ENCODE measurements around the gene RAP2C.

Gene RAP2C
- 64.9 to 86.3 (median 75.7) reads per million in 4 experiments for total RNA-seq

DNA sequence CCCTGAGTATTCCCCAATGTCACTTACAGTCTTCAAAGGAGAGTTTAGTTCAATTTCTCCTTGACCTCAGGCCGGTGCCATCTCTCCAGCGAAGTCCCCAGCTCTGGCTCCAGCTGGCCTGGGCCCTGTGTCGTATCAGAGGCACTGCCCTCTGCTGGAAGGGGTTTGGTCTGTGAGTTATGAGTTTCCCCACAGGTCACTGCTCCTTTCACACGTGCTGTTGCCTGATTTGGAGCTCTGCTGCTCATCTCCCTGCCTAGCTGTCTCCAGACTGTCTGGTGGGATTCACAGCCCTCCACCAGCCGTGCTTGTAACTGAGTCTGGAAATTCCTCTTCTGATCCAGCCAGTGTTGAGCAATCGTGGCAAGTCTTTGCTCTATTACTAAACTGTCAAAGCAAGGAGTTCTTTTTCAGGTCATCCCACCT is at the start of gene RAP2C:
Gene RAP2C (minus strand): TSS at position 105 of the 426 bp plus-strand sequence. CDS start 2,179 bp downstream, outside the sequence.
- peak; percentile 6 for DNase-seq

DNA sequence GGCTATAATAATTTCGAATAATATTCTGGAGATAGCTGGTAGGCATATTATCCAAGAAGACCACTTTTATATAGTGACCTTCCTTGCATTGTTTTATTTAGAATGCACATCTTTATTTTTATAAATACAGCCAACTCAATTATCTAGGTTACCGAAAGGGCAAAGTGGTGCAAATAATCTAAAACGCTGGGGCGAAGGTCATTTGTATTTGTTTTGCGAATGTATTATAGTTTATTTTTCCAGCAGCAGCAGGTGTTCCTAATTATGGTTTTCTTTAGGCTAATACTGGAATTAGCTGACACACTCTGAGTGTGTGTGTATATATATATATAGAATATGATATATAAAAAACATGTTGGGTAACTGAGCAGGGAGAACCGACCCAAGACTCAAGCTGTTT is 48.1 kb upstream of the RAP2C start:
- no peak for DNase-seq

DNA sequence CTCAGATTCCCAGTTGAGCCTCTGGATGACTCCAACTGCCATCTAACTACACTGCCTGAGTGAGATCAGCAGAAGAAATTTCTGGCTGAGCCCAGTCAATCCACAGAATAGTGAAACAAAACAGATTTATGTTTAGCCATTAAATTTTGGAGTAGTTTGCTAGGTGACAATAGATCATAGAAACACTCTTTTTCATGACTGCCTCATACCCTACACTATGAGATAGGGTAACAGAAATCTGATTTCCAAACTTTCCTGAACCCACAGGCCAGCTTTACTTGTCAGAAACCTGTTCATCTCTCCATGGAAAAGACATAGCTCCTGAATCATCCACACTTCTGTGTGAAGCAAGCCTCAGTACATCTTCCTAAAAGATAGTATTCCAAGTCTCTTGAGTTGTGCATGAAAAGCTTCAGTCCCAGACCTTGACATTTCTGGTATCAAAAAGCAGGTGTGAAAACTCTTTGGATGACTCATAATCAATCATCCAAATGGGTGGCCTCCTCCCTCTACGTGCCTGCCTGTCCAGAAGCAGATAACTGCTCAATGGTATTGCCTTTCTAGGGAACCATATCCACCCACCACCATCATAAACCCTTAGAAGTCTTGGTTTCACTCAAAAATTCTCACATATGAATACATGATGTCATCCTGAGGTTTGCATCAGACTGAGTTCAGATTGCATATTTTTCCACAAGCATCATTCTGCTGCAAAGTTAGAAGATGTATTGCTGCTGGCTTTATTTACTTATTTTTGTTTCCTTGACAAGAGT is 47.5 kb upstream of the RAP2C start:
- DNase-seq = no peak

DNA sequence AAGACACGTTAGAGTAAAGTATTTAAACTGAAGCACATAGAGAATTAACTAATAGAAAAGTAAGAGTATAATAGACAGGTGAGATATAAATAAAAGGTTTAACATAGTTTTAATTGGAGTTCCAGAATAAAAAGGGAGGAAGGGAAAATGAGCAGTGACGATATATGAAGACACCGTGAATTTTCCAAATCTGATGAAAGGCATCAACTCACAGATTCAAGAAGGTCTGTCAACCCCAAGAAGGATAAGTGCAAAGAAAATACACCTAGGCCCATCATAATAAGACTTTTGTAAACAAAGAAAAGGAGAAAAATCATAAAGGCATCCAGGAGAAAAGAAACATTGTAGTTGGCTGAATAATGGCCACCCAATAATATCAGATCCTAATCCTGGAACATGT is 43.9 kb upstream of the RAP2C start:
- DNase-seq = no peak

DNA sequence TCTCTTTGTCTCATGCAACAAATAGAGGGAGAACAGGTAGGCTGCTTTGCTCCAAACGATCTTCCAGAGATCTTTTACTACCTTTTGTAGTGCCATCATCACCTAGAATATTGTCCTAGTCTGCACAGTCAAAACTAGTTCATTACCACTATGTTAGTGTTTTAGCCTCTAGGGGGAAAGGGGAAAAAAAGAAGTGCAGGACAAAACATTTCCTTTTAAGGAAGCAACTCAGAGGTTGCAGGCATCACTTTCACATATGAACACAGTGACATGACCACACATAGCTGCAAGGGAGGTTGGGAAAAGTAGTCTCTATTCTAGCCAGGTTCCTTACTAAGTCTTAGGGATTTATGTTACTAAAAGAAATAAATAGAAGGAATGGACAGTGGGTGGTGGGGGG is 39.3 kb upstream of the RAP2C start:
- DNase-seq = no peak

DNA sequence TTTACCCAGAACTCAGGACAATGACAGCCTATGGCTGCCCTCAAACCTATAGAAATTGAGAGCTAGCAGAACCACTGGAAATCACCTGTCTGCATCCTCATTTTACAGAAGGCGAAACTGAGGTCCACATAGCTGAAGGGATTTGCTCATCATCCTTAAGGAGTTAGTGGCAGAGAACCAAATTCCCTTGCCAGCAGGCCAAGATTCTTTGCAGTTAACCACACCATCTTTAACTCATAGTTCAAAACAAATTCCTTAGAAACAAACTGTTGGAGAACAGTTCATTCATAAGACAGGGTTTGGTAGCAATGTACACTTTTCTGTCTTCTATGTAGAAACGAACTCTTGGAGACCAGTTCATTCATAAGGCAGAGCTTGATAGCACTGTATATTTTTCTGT is 37.9 kb upstream of the RAP2C start:
- DNase-seq = no peak

DNA sequence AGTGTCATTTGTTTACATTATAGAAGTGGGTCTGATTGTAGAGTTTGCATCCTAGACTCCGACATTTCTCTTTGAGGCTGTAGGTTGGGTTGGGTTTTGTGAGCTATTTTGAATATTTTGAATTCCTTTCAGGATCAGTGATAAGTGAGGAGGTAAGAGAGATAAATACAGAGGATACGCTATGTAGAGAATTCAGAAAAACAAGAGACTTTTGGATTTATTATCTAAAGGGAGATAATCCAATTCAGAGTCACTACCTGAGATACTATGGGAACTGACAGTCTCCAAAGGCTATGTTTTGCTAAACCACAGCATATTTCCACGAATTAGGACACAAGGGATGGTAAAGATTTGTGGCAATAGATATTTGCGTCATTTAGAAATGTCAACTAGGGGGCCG is 16.9 kb upstream of the RAP2C start:
- no peak for DNase-seq

DNA sequence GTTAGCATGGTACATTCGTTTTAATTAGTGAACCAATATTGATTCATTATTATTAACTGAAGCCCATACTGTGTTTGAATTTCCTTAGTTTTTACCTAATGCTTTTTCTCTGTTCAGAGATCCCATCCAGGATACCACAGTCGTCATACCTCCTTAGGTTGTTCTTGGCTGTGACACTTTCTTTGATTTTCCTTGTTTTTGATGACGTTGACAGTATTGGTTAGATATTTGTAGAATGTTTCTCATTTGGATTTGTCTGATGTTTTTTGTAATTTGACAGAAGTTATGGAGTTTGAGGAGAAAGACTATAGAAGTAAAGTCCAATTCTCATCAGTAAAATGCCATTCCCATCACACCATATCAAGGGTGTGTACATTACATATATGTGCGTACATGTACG is 16.2 kb upstream of the RAP2C start:
- no peak for DNase-seq

DNA sequence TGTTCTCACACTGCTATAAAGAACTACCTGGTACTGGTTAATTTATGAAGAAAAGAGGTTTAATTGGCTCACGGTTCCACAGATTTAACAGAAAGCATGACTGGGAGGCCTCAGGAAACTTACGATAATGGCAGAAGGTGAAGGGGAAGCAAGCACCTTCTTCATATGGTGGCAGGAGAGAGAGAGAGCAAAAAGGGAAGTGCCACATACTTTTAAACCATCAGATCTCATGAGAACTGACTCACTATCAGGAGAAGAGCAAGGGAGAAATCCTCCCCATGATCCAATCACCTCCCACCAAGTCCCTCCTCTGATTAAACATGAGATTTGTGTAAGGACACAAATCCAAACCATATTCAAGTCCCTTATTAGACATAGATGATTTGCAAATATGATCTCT is 12.3 kb upstream of the RAP2C start:
- no peak for DNase-seq

DNA sequence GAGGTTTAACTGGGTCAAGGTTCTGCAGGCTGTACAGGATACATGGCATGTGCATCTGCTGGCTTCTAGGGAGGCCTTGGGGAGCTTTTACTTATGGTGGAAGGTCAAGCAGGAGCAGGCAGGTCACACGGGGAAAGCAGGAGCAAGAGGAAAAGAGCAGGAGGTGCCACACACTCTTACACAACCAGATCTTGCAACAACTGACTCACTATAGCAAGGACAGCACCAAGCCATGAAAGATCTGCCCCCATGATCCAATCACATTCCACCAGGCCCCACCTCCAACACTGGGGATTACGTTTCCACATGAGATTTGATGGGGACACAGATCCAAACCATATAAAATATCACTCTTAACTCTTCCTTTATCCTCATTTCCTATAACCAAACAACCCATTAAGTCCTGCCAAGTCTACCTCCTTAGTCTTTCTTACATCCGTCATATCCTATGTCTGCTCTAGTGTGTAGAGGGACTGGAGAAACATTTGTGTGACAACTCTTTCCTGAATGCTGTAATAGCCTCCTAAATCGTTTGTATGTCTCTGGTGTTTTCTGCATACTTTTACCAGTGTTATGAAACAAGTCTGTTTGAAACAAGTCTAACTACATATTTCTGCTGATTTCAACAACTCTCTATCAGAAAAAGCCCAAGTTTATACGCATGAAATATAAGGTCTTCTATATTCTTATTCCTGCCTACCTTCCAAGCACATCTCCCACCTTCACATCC is 8.3 kb upstream of the RAP2C start:
- DNase-seq = no peak

DNA sequence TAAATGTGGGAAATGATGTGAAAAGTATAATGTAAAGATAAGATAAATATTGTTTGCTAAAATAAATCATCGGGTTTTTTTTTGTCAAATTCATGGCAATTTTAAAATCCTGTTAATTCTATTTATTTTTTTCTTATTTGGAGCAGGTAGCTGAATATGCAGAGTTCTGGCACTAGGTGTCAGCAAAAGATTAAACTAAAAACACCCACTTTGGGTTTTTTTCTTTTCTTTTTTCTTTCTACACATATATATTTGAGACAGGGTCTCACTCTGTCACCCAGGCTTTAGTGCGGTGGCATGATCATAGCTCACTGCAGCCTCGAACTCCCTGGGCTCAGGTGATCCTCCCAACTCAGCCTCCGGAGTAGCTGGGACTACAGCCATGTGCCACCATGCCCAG is 6.9 kb upstream of the RAP2C start:
- DNase-seq = no peak

DNA sequence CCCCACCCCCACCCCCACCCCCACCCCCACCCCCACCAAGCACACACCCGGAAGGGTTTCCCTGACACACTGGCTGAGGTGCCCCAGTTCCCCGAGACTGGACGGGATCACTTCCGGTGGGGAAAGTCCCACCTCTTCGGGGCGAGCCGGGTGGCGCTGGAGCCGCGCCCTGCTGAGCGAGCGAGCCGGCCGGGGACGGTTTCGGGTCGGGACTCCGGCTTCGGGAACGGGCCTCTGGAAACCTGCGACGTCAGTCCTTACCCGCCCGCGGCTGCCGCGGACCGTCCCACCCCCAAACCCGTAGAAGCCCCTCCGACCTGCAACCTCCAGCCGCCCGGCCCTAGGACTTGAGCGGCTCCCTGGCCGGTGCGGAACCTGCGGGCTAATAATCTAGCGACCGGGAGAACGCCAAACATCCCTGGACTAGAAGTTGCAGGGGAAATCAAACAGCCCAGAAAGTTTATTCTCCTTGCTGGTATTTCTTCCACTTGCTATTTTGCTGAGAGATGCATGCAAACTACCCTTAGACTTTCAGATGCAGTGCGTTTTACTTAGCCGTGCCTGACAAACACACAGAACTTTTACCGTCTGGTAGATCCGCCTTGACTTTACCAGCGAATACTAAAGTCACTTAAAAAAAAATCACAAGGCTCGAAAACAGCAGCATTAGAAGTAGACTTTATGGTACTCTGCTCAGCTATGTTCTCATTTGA is 991 bp downstream of the RAP2C start:
- DNase-seq = peak; percentile 65

DNA sequence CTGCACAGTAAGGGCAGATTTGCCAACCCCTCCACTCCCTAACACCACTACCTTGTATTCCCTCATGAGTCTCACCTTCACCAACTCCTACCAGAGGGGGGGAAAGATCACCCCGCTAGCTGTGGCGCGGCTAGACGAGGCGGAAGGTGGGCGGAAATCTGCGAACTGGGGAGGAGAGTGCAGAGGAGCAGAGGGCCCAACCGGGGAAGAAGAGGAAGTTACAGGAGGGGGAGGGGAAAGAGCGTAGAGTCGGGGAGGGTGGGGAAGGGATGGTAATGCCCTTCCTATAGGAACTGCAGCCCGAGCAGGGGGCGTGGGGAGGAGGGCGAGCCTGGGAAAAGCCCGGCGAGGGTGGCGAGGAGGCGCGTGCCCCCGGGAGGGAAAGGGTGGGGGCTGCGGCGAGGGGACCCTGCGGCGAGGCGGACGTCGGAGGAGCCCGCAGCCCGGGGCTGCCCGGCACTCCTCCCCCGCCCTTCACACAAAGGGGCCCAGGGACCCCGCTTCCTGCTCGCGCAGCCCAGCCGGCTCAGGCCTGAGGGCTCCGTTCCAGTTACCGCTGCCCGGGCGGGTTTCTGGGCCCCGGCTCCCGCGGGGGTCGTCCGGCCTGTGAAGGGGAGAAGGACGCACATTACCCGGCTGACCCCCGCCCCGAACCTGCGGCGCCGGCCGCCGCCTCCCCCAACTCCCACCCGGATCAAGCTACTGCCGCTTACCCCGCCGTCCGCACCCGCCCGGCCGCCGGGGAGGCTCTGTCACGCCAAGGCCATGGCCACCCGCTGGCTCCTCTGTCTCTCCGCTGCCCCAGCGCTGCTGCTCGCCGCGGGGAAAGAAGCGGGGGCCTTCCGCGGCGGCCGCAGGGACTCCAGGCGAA is 1.8 kb downstream of the RAP2C start:
- peak; percentile 65 for DNase-seq

DNA sequence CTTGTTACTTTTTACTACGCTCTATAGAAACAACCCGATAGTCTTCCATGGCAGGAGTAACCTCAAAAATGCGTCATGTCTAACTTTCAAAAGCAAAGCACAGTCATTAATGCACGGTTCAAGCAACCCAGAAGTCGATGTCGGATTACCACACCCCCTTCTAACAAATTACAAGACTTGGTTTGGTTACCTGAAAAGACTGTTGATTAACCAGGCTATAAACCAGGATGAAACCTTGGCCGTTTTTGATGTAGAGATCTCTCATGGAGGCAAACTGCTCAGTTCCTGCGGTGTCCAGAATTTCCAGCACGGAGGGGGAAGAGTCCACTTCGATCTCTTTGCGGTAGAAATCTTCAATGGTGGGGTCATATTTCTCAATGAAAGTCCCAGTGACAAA is 2.4 kb downstream of the RAP2C start:
- no peak for DNase-seq

DNA sequence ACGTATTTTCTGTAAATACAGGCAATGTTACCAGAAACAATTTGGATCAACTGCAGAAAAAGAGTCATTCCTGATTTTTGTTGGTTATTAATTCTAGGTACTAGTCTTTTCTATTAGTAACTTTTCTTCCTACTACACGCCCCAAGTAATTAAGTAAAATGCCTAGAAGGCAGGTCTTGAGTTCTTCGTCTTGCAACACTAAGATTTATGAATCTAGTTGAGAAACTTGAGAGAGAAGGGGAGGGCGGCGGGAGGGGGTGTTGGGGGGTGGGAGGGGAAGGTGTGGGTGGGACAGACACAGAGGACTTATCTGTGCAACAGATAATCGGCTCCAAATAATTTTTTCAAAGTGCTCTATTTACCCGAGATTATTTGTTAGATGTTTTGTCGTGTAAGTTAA is 3.0 kb downstream of the RAP2C start:
- peak; percentile 0 for DNase-seq

DNA sequence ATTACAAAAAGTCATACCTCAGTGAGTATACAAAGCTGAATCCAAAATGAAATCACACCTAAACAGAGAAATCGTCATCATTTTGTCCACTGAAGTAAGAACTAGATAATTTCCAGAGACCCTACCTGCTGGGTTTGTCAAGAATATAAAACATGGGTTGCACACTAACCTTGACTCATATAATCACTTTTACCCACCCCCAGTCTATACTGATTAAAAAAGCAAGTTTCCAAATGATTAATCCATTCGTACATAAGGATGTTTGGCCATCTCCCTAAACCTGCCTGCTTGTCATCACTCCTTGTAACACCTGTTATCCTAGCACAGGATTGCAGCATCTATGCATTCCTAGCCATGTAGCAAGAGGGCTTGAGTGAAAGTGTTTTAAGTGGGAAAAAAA is 4.7 kb downstream of the RAP2C start:
- DNase-seq = no peak

DNA sequence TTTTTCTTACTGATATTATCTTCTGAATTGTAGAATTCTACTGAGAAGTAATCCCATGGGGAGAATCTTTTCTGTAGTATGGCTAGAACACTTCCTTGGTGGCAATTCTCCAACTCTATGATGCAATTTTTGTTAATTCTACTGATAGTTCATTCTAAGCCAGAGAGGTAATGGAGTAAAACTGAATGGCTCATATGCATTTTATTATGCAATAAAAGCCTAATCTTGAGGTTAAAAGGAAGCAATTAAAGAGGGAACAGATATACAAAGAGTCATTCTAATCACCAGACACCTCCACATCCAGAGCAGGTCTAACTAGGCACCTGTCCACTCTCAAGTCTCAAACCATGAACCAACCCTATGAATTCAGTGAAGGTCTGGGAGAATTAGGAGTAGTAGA is 9.7 kb downstream of the RAP2C start:
- no peak for DNase-seq

DNA sequence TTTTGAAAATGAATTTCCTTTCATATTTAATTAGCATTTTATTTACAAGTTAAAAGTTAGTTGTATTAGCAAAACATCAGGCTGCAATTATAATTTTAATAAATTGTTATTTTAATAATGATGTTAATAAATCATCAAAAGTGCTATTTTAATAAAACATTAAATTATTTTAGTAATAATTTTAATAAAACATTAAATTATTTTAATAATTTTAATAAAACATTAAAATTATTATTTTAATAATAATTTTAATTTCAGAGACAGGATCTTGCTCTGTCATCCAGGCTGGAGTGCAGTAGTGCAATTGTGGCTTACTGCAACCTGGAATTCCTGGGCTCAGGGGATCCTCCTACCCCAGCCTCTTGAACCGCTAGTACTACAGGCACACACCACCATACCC is 10.8 kb downstream of the RAP2C start:
- no peak for DNase-seq

DNA sequence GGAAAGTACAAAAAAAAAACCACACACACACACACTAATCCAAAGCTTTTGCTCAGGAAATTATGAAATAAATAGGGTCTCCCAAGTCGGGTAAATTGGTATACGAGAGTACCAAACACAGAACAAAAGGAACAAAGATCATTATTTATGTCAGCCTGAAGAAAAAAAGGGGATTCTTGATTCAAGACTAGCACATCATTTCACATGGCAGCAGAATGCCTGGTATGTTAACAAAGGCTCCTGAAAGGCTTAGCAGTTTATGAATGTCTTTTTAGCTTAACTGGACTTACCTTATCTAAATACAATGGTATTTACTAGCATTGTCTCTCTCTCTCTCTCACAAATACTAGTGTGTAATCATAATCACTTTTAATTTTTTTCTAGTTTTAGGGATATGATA is 11.3 kb downstream of the RAP2C start:
- DNase-seq = no peak

DNA sequence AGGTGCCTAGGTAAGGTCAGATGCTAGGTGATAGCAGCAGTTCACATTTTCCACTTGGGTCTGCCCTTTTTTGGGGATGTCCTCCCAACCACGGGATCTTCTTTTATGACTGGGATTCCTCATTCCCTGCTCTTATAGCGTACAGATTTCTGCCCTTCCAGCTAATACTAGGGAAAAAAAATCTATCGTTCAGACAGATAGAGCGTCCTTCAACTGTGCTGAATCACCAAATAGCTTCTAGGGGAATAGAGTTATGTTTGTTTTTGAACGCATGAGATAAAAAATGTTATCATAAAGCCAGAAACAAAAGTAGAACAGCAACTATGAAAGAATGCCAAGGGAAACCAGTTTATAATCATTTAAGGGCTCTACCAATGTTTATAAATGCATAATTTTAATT is 13.0 kb downstream of the RAP2C start:
- DNase-seq = no peak

DNA sequence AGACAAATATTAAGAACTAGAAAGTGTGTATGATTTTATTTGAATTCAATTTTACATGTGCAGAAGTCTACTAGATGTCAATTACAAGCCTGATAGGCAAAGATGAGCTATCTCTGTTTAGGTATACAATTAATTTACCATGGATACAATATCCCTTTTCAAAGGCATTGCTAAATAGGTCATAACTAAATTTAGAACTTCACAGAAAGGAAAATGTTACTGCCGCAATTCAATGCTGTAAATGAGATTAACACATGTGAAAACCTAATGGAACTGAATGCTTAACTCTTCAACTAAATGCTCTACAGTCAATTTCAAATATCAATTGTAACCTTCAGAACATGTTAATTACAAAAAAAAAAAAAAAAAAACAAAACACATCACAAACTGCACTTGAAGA is 14.6 kb downstream of the RAP2C start:
- no peak for DNase-seq

DNA sequence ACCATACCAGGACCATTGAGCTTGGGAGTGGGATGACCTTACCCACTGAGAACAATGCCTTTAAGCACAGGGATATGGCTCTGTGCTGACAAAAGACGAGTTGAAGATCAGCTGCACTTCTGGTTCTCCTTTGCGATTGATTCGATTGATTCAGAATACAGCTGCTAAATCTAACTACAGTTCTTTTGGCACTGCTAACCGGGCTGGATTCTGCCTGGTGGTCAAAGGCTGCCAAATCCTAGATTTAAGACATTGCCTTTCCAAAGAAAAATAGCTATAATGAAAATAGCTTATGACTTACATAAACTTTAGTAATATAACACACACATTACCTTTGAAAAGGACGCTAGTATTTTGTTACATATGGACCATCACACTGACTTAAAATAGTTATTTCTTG is 18.3 kb downstream of the RAP2C start:
- DNase-seq = no peak

DNA sequence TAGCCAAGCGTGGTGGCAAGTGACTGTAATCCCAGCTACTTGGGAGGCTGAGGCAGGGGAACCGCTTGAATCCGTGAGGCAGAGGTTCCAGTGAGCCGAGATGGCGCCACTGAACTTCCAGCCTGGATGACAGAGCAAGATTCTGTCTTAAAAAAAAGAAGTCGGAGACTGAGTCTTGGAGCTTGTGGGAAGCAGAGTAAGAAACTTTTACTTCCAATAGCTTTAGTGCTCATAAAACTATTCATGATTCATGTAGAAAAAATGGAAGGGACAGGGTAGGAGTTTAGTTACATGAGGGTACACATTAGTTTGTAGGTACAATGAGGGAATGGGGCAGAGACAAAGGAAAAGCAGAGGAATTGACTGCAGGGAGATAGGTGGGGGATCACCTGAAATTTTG is 19.3 kb downstream of the RAP2C start:
- DNase-seq = no peak

Measured in effector CD8-positive, alpha-beta T cell (primary cell).